Mesodermal cell (in vitro differentiated cells): Measurements from ENCODE around the gene ESRRG.

ENCODE experiments used
- H3K27ac ChIP-seq: 2 replicates; pipeline ENCODE4 v1.7.0; 2013; ENCODE audit warnings: mild to moderate bottlenecking, low read depth, low read length, moderate library complexity; ENCODE audit not compliant: severe bottlenecking
- H3K36me3 ChIP-seq: 2 replicates; pipeline ENCODE4 v1.7.1; 2013; ENCODE audit warnings: mild to moderate bottlenecking, low read length, moderate library complexity; ENCODE audit not compliant: control insufficient read depth, insufficient read depth
- H3K4me1 ChIP-seq: one replicate; pipeline ENCODE4 v1.7.1; 2013; ENCODE audit warnings: mild to moderate bottlenecking, low read length; ENCODE audit not compliant: insufficient read depth, control insufficient read depth, poor library complexity, severe bottlenecking
- H3K4me3 ChIP-seq: 2 replicates; pipeline ENCODE4 v1.7.0; 2013; ENCODE audit warnings: low read length, control low read depth, mild to moderate bottlenecking; ENCODE audit not compliant: insufficient read depth, poor library complexity, severe bottlenecking; ENCODE audit errors: extremely low read depth
- H3K9me3 ChIP-seq: 2 replicates; pipeline ENCODE4 v1.7.1; 2013; ENCODE audit warnings: mild to moderate bottlenecking, low read length, moderate library complexity; ENCODE audit not compliant: control insufficient read depth
- WGBS, 2 experiments: methylation state at CpG; one replicate each; pipeline ENCODE4 v1.1.5; 2013; ENCODE audit warnings: missing lambda C conversion rate in 2 of 2; ENCODE audit not compliant: insufficient coverage in 2 of 2; 5-methylcytosine and 5-hydroxymethylcytosine counted together

Gene ESRRG

GRCh38 chr1:216523043-216523442 is 200.2 kb downstream of the ESRRG start:
- no peaks in the 10 kb centered on the region for H3K9me3 ChIP-seq
- no peak overlapping the region for H3K27ac ChIP-seq
- H3K4me3 ChIP-seq = no peak overlapping the region
- WGBS, 2 experiments = 58 to 78% methylated on average over 2 to 4 of the region's 4 CpGs
- no peaks in the 10 kb centered on the region for H3K36me3 ChIP-seq
- H3K4me1 ChIP-seq = no peaks in the 10 kb centered on the region

- H3K27ac ChIP-seq = no peak overlapping the region
- WGBS, 2 experiments = 92 to 100% methylated on average over 1 to 4 of the region's 8 CpGs
- H3K36me3 ChIP-seq = no peaks in the 10 kb centered on the region
These were observed 201.8 kb downstream of the ESRRG start for GRCh38 chr1:216521477-216521876.

GRCh38 chr1:216518844-216519627 is 204.2 kb downstream of the ESRRG start:
- H3K27ac ChIP-seq = no peak overlapping the region

More at GRCh38 chr1:216521477-216521876, 201.8 kb downstream of the ESRRG start:
- Histone ChIP-seq H3K4me1 (no peaks in the 10 kb centered on the region), H3K9me3 (no peaks in the 10 kb centered on the region), H3K4me3 (no peak overlapping the region)

GRCh38 chr1:216502528-216503162 is 220.6 kb downstream of the ESRRG start:
- Histone ChIP-seq H3K4me3 (no peak overlapping the region), H3K9me3 (no peaks in the 10 kb centered on the region), H3K27ac (peak overlapping the region; percentile 2), H3K4me1 (no peaks in the 10 kb centered on the region), H3K36me3 (no peaks in the 10 kb centered on the region)
- 56 to 61% methylated on average over 4 to 6 of the region's 7 CpGs for WGBS, 2 experiments

More at GRCh38 chr1:216518844-216519627, 204.2 kb downstream of the ESRRG start:
- Histone ChIP-seq H3K4me1 (no peaks in the 10 kb centered on the region), H3K4me3 (no peak overlapping the region), H3K9me3 (no peaks in the 10 kb centered on the region), H3K36me3 (no peaks in the 10 kb centered on the region)
- 82 to 85% methylated on average over 6 of the region's 8 CpGs for WGBS, 2 experiments

GRCh38 chr1:216500273-216500967 is 222.8 kb downstream of the ESRRG start:
- WGBS, 2 experiments = 75% methylated on average over 2 of the region's 3 CpGs; no CpG with 5 or more reads in 1 of the 2 experiments
- H3K4me1 ChIP-seq = no peaks in the 10 kb centered on the region

GRCh38 chr1:216499581-216500272 is 223.5 kb downstream of the ESRRG start:
- peaks cover under 1% of the 10 kb centered on the region for H3K9me3 ChIP-seq
- no peak overlapping the region for H3K4me3 ChIP-seq
- 84 to 87% methylated on average over 4 of the region's 8 CpGs for WGBS, 2 experiments
- H3K36me3 ChIP-seq = no peaks in the 10 kb centered on the region
- no peaks in the 10 kb centered on the region for H3K4me1 ChIP-seq
- H3K27ac ChIP-seq = no peak overlapping the region

More at GRCh38 chr1:216500273-216500967, 222.8 kb downstream of the ESRRG start:
- Histone ChIP-seq H3K4me3 (no peak overlapping the region), H3K36me3 (no peaks in the 10 kb centered on the region), H3K9me3 (no peaks in the 10 kb centered on the region), H3K27ac (no peak overlapping the region)

- WGBS, 2 experiments = 82% methylated on average over 1 of the region's 2 CpGs; no CpG with 5 or more reads in 1 of the 2 experiments
- Histone ChIP-seq H3K9me3 (peaks cover 3% of the 10 kb centered on the region), H3K4me1 (no peaks in the 10 kb centered on the region), H3K36me3 (no peaks in the 10 kb centered on the region), H3K27ac (no peak overlapping the region), H3K4me3 (no peak overlapping the region)
These were observed 225.0 kb downstream of the ESRRG start for GRCh38 chr1:216498277-216498676.

- H3K36me3 ChIP-seq = no peaks in the 10 kb centered on the region
- WGBS, 2 experiments = no CpG with 5 or more reads among the region's 1 CpG
- H3K4me1 ChIP-seq = no peaks in the 10 kb centered on the region
- peaks cover 4% of the 10 kb centered on the region for H3K9me3 ChIP-seq
- no peak overlapping the region for H3K4me3 ChIP-seq
- H3K27ac ChIP-seq = no peak overlapping the region
These were observed 238.2 kb downstream of the ESRRG start for GRCh38 chr1:216485042-216485441.

- no peak overlapping the region for H3K4me3 ChIP-seq
- H3K9me3 ChIP-seq = peaks cover 4% of the 10 kb centered on the region
- WGBS, 2 experiments = no CpG with 5 or more reads among the region's 1 CpG
These were observed 239.4 kb downstream of the ESRRG start for GRCh38 chr1:216483672-216484401.

GRCh38 chr1:216482620-216483019 is 240.6 kb downstream of the ESRRG start:
- 76 to 86% methylated on average over 3 of the region's 3 CpGs for WGBS, 2 experiments
- Histone ChIP-seq H3K4me3 (no peak overlapping the region), H3K9me3 (peaks cover 4% of the 10 kb centered on the region), H3K27ac (no peak overlapping the region), H3K36me3 (no peaks in the 10 kb centered on the region), H3K4me1 (no peaks in the 10 kb centered on the region)

More at GRCh38 chr1:216483672-216484401, 239.4 kb downstream of the ESRRG start:
- no peaks in the 10 kb centered on the region for H3K4me1 ChIP-seq
- H3K36me3 ChIP-seq = no peaks in the 10 kb centered on the region
- no peak overlapping the region for H3K27ac ChIP-seq
